SH-SY5Y (cell line): Measurements from ENCODE around the gene ACSBG1.

Experiments
- GATA2 ChIP-seq: IDR thresholded peaks from 2 replicates; pipeline ENCODE4 v1.6.1; 2011; ENCODE audit warnings: mild to moderate bottlenecking, low read depth, low read length
- GATA3 ChIP-seq: IDR thresholded peaks from 2 replicates; pipeline ENCODE4 v1.6.1; 2011; ENCODE audit warnings: low read depth, mild to moderate bottlenecking, low read length, moderate library complexity

DNA sequence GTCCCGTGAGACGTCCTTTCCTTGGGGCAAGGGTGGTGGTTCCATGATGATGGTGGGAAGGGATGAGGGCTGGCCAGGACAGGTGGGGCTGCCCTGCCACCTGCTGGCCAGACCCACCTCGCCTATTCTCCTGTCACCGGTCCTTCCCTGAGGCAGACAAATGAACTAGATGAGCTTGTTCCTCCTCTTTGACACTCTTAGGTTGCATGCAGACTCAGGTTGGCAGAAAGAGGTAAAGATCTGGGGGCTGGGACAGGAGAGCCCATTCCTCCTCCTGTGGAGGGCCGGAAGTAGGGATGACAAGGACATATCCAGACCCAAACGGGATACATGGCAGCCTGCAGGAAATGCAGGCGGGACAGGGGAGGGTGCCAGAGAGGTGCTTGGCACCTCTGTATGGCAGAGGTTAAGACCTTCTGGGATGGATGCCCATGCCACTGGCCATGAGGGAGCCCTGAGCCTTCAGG lies 38.6 kb downstream of the ACSBG1 start:
- TF ChIP-seq GATA2 (no peak), GATA3 (no peak)
